Caco-2 (cell line): ENCODE results near the gene ZSWIM9. TPM values are rescaled to one million over a fixed set of nuclear protein-coding genes. Genes with fewer than 3 reads are reported as not detected.

Source experiments
- BruUV-seq: library from RNA; stranded (reverse); fragments of 400-500 nt; replicated peaks from 2 replicates; lab custom pipeline; 2021; lab: Mats Ljungman, UMichigan
- CTCF ChIA-PET: fragments of 300-600 bp; sonication (Branson Sonifier 250); formaldehyde crosslinking; loops from one replicate; lab custom pipeline; 2022; ENCODE audit warnings: antibody characterized with exemption; lab: Charles Lee
- POLR2A ChIA-PET: fragments of 300-600 bp; sonication (Branson Sonifier 250); formaldehyde crosslinking; loops from one replicate; lab custom pipeline; 2022; ENCODE audit warnings: antibody characterized with exemption; lab: Charles Lee
- DNase-seq, 2 experiments: peaks; one replicate each; pipeline versions ENCODE4 v3.0.0 to v3.0.0-alpha.2; 2020 to 2022
- H3K27me3 ChIP-seq: replicated peaks from 2 replicates; pipeline ENCODE4 v1.6.0; 2011; ENCODE audit warnings: low read length; ENCODE audit not compliant: control insufficient read depth, insufficient read depth
- H3K36me3 ChIP-seq: 2 replicates; pipeline ENCODE4 v1.5.1; 2011; ENCODE audit warnings: low read length; ENCODE audit not compliant: control insufficient read depth, insufficient read depth
- H3K4me1 ChIP-seq: fragments of 250-450 bp; sonication (Bioruptor Pico); 2 replicates; pipeline ENCODE4 v1.5.1; 2020; ENCODE audit warnings: mild to moderate bottlenecking
- H3K4me3 ChIP-seq: 2 replicates; pipeline ENCODE4 v1.5.1; 2011; ENCODE audit warnings: low read depth, mild to moderate bottlenecking, control low read depth, low read length
- H3K9me3 ChIP-seq: fragments of 250-450 bp; sonication (Bioruptor Pico); 2 replicates; pipeline ENCODE4 v1.5.1; 2020; ENCODE audit warnings: mild to moderate bottlenecking, moderate library complexity
- H3K27ac Mint-ChIP-seq: one replicate; pipeline ENCODE4 v1.8.0; 2022; ENCODE audit warnings: mixed read lengths; ENCODE audit not compliant: unreplicated experiment
- H3K27me3 Mint-ChIP-seq: one replicate; pipeline ENCODE4 v1.8.0; 2022; ENCODE audit warnings: mixed read lengths; ENCODE audit not compliant: insufficient read depth, unreplicated experiment
- H3K36me3 Mint-ChIP-seq: one replicate; pipeline ENCODE4 v1.8.0; 2022; ENCODE audit warnings: mild to moderate bottlenecking, mixed read lengths; ENCODE audit not compliant: insufficient read depth, unreplicated experiment
- H3K4me1 Mint-ChIP-seq: one replicate; pipeline ENCODE4 v1.8.0; 2022; ENCODE audit warnings: low read depth, mixed read lengths; ENCODE audit not compliant: unreplicated experiment
- H3K4me3 Mint-ChIP-seq: one replicate; pipeline ENCODE4 v1.8.0; 2022; ENCODE audit warnings: mild to moderate bottlenecking, moderate library complexity, mixed read lengths; ENCODE audit not compliant: unreplicated experiment
- H3K9me3 Mint-ChIP-seq: one replicate; pipeline ENCODE4 v1.8.0; 2022; ENCODE audit warnings: mixed read lengths; ENCODE audit not compliant: unreplicated experiment
- intact Hi-C: fragments of 100-400 bp; cut with micrococcal nuclease; formaldehyde crosslinking; loops from one replicate; pipeline ENCODE4 v1.10.0; 2022; ENCODE audit not compliant: unreplicated experiment
- total RNA-seq: library from RNA; stranded (reverse); gene quantifications from 2 replicates; pipeline ENCODE4 v1.2.3, GENCODE V29; 2022
- TF ChIP-seq, protein P1 (sequence below), 2 experiments: fragments of 200-600 bp in 1 of 2; IDR thresholded peaks; 1 replicate in 1 of 2; 2 replicates in 1 of 2; pipeline versions ENCODE4 v1.5.1 to v1.8.0; 2011 to 2022; ENCODE audit warnings: antibody characterized with exemption in 1 of 2, control low read depth in 1 of 2, inconsistent platforms in 1 of 2, low read depth in 1 of 2, low read length in 1 of 2, mild to moderate bottlenecking in 1 of 2, moderate library complexity in 1 of 2; ENCODE audit not compliant: insufficient read depth in 1 of 2, severe bottlenecking in 1 of 2, unreplicated experiment in 1 of 2

The ZSWIM9 gene
- total RNA-seq, 1 experiment from 2014 or later = 4.9 TPM

DNA sequence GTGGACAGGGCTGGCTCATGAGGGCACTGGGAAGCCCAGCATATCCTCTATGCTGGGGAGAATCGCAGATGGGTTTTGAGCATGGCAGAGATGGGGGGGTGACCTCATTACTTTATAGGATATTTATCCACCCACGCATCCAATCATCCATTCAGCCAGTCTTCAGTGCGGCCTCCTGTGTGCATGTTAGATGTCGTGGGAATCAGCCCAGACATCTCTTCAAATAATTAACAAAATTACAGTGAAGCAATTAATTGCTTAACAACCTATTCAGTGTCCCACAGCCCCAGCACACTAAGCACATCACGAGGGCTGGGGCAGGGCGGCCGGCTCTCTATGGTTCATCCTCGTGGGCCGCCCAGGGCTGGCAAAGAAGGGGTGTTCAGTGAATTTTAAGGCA lies 21.9 kb upstream of the ZSWIM9 start:
- BruUV-seq = no TSS peak
- H3K27ac Mint-ChIP-seq = no peak overlapping the region
- H3K9me3 Mint-ChIP-seq = no peaks in the 10 kb centered on the region
- ChIA-PET POLR2A (no interaction called here), CTCF (no interaction called here)
- intact Hi-C loops = no loop called here
- no peak overlapping the region for H3K4me3 Mint-ChIP-seq
- Histone ChIP-seq H3K36me3 (no peaks in the 10 kb centered on the region), H3K4me1 (no peaks in the 10 kb centered on the region), H3K27me3 (no peaks in the 10 kb centered on the region), H3K4me3 (no peak overlapping the region), H3K9me3 (no peaks in the 10 kb centered on the region)
- peaks cover 53% of the 10 kb centered on the region for H3K36me3 Mint-ChIP-seq
- H3K27me3 Mint-ChIP-seq = no peaks in the 10 kb centered on the region
- H3K4me1 Mint-ChIP-seq = no peaks in the 10 kb centered on the region
- no peak for DNase-seq
- TF ChIP-seq, protein P1, sequence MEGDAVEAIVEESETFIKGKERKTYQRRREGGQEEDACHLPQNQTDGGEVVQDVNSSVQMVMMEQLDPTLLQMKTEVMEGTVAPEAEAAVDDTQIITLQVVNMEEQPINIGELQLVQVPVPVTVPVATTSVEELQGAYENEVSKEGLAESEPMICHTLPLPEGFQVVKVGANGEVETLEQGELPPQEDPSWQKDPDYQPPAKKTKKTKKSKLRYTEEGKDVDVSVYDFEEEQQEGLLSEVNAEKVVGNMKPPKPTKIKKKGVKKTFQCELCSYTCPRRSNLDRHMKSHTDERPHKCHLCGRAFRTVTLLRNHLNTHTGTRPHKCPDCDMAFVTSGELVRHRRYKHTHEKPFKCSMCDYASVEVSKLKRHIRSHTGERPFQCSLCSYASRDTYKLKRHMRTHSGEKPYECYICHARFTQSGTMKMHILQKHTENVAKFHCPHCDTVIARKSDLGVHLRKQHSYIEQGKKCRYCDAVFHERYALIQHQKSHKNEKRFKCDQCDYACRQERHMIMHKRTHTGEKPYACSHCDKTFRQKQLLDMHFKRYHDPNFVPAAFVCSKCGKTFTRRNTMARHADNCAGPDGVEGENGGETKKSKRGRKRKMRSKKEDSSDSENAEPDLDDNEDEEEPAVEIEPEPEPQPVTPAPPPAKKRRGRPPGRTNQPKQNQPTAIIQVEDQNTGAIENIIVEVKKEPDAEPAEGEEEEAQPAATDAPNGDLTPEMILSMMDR (IDR thresholded peaks at IDR 0.05; ENCODE audit: insufficient read depth in 1 of 2, low read depth in 1 of 2, low read length in 1 of 2, severe bottlenecking in 1 of 2, unreplicated experiment in 1 of 2) = no peak

DNA sequence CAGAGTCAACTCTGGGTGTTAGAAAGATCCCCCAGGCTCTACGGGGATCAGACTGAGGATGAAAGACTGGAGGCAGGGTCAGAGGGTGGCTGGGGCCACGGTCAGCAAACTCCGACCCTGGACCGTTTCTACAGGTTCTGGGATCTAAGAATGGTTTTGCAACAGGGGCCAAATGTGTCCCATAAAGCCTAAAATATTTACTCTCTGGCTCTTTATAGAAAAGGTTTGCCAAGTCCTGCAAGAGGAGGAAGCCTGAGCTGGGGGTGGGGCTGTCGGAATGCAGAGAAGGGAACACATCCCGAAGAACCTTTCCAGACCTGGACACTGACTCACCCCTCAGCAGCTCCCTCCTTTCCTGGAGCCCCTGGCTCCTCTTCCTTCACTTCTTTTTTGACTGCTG lies 21.1 kb upstream of the ZSWIM9 start:
- H3K9me3 Mint-ChIP-seq = no peaks in the 10 kb centered on the region
- TF ChIP-seq, protein P1 (IDR thresholded peaks at IDR 0.05; ENCODE audit: insufficient read depth in 1 of 2, low read depth in 1 of 2, low read length in 1 of 2, severe bottlenecking in 1 of 2, unreplicated experiment in 1 of 2) = no peak
- no peak overlapping the region for H3K4me3 ChIP-seq
- H3K36me3 Mint-ChIP-seq = peaks cover 53% of the 10 kb centered on the region
- H3K36me3 ChIP-seq = no peaks in the 10 kb centered on the region
- H3K27ac Mint-ChIP-seq = no peak overlapping the region
- no peaks in the 10 kb centered on the region for H3K27me3 Mint-ChIP-seq
- H3K4me3 Mint-ChIP-seq = no peak overlapping the region
- intact Hi-C loops = no loop called here
- no peaks in the 10 kb centered on the region for H3K4me1 ChIP-seq
- POLR2A ChIA-PET = no interaction called here
- CTCF ChIA-PET = no interaction called here
- no peaks in the 10 kb centered on the region for H3K4me1 Mint-ChIP-seq
- H3K9me3 ChIP-seq = no peaks in the 10 kb centered on the region
- no TSS peak for BruUV-seq
- no peaks in the 10 kb centered on the region for H3K27me3 ChIP-seq
- DNase-seq = no peak

DNA sequence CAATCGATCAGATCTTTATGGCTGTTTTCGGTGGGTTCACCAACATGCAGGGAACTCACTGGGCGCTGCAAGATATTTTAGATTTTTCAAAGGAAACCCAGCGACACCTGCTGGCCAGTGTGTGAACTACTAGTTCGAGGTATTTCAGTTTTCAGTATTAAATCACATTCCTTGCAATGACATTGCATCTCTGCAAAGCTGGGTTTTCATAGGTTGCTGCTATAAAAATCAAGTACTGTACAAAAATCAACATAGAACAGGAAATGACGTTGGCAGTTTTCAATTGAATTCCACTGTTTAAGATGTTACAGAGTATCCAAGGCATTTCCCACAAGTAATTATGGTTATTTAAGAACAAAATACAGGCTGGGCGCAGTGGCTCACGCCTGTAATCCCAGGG lies 17.9 kb upstream of the ZSWIM9 start:
- no peak overlapping the region for H3K4me3 Mint-ChIP-seq
- H3K36me3 ChIP-seq = no peaks in the 10 kb centered on the region
- H3K27ac Mint-ChIP-seq = no peak overlapping the region
- no peaks in the 10 kb centered on the region for H3K27me3 Mint-ChIP-seq
- H3K4me3 ChIP-seq = no peak overlapping the region
- ChIA-PET POLR2A (no interaction called here), CTCF (interaction anchor here (0.6 to 1.3 kb wide), 5 partner anchors 13 to 46 kb away, joined by 3 to 8 read pairs (median 3); no protein-coding TSS in a partner anchor)
- no peaks in the 10 kb centered on the region for H3K27me3 ChIP-seq
- no peaks in the 10 kb centered on the region for H3K4me1 ChIP-seq
- H3K4me1 Mint-ChIP-seq = no peaks in the 10 kb centered on the region
- no peaks in the 10 kb centered on the region for H3K9me3 Mint-ChIP-seq
- BruUV-seq = no TSS peak
- H3K9me3 ChIP-seq = no peaks in the 10 kb centered on the region
- TF ChIP-seq, protein P1 (IDR thresholded peaks at IDR 0.05; ENCODE audit: insufficient read depth in 1 of 2, low read depth in 1 of 2, low read length in 1 of 2, severe bottlenecking in 1 of 2, unreplicated experiment in 1 of 2) = peak; percentile 70 to 91
- H3K36me3 Mint-ChIP-seq = peaks cover 43% of the 10 kb centered on the region
- intact Hi-C loops = loop anchor here (1.0 kb wide), 3 partner anchors 28 to 189 kb away; no protein-coding TSS in a partner anchor
- DNase-seq = peak; percentile 49 to 64
